Neural crest cell (in vitro differentiated cells): ENCODE measurements around the gene C1orf52. TPM values are rescaled to one million over a fixed set of nuclear protein-coding genes. Genes with fewer than 3 reads are reported as not detected.
"Not testable (repeated sequence)": the region's sequence is repeated elsewhere in the genome, so short reads cannot be mapped to it uniquely, and the experiment has no call there.

ENCODE experiments used
- DNase-seq: peaks from one replicate; pipeline ENCODE4 v3.0.0; 2021; ENCODE audit warnings: low read depth, mixed read lengths, low spot score
- H3K27ac Mint-ChIP-seq: one replicate; pipeline ENCODE4 v1.8.0; 2021; ENCODE audit warnings: mild to moderate bottlenecking, mixed read lengths; ENCODE audit not compliant: unreplicated experiment
- H3K27me3 Mint-ChIP-seq: 2 replicates; pipeline ENCODE4 v1.8.0; 2021; ENCODE audit warnings: low read depth, mild to moderate bottlenecking, mixed read lengths
- H3K36me3 Mint-ChIP-seq: 2 replicates; pipeline ENCODE4 v1.8.0; 2021; ENCODE audit warnings: low read depth, mild to moderate bottlenecking, mixed read lengths
- H3K4me1 Mint-ChIP-seq: 2 replicates; pipeline ENCODE4 v1.8.0; 2021; ENCODE audit warnings: mixed read lengths
- H3K4me3 Mint-ChIP-seq: one replicate; pipeline ENCODE4 v1.8.0; 2021; ENCODE audit warnings: mild to moderate bottlenecking, mixed read lengths
- H3K9me3 Mint-ChIP-seq: 2 replicates; pipeline ENCODE4 v1.8.0; 2021; ENCODE audit warnings: mixed read lengths
- total RNA-seq: library from RNA; stranded (reverse); gene quantifications from 2 replicates; pipeline ENCODE4 v1.2.1, GENCODE V29; 2021
- TF ChIP-seq, protein P1 (sequence below): fragments of 200-600 bp; sonication (generic); conservative IDR thresholded peaks from 2 replicates; pipeline ENCODE4 v1.5.0; 2021; ENCODE audit warnings: antibody characterized with exemption, mild to moderate bottlenecking

C1orf52 gene
- total RNA-seq, 1 donor from 2014 or later: 30.9 TPM

- TF ChIP-seq, protein P1, sequence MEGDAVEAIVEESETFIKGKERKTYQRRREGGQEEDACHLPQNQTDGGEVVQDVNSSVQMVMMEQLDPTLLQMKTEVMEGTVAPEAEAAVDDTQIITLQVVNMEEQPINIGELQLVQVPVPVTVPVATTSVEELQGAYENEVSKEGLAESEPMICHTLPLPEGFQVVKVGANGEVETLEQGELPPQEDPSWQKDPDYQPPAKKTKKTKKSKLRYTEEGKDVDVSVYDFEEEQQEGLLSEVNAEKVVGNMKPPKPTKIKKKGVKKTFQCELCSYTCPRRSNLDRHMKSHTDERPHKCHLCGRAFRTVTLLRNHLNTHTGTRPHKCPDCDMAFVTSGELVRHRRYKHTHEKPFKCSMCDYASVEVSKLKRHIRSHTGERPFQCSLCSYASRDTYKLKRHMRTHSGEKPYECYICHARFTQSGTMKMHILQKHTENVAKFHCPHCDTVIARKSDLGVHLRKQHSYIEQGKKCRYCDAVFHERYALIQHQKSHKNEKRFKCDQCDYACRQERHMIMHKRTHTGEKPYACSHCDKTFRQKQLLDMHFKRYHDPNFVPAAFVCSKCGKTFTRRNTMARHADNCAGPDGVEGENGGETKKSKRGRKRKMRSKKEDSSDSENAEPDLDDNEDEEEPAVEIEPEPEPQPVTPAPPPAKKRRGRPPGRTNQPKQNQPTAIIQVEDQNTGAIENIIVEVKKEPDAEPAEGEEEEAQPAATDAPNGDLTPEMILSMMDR: no peak
- DNase-seq: no peak
- peaks cover 26% of the 10 kb centered on the region for H3K36me3 Mint-ChIP-seq
- peak overlapping the region; percentile 99 for H3K4me3 Mint-ChIP-seq
- peaks cover 5% of the 10 kb centered on the region for H3K9me3 Mint-ChIP-seq
- peak overlapping the region; percentile 2 for H3K27ac Mint-ChIP-seq
- H3K27me3 Mint-ChIP-seq: no peaks in the 10 kb centered on the region
- peaks cover 28% of the 10 kb centered on the region for H3K4me1 Mint-ChIP-seq
Observed at GRCh38 chr1:85259912-85260274, 431 bp upstream of the C1orf52 start.

DNA sequence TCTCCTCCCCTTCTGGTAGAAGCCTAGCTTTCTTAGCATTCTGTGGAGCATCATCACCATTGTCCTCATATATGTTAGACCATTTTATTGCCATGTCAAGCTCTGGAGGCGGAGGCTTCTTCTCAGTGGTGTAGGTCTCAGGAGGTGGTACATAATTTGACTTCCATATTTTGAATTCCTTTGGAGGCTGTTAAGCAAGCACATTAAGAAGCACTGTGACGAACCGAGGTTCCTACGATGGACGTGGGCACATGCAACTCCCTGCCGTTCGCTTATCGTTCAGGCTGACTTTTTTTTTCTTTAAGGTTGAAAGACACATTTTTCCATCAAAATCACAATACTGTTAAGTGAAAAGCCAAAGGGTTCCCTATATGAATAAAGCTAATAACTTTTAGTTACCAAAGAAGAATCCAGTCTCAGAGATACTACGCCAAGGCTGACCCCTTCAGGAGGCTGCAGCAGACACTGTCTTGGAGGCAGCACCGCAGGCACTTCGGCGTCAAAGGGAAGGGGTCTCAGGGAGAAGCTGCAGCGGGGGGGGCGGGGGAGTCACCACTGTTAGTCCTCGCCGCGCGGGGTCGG is 835 bp downstream of the C1orf52 start:
- TF ChIP-seq, protein P1: no peak
- H3K36me3 Mint-ChIP-seq: peaks cover 21% of the 10 kb centered on the region
- H3K4me1 Mint-ChIP-seq: peaks cover 35% of the 10 kb centered on the region
- H3K4me3 Mint-ChIP-seq: peak overlapping the region; percentile 99
- DNase-seq: no peak
- peak overlapping the region; percentile 12 for H3K27ac Mint-ChIP-seq
- H3K27me3 Mint-ChIP-seq: no peaks in the 10 kb centered on the region
- H3K9me3 Mint-ChIP-seq: peaks cover 5% of the 10 kb centered on the region

DNA sequence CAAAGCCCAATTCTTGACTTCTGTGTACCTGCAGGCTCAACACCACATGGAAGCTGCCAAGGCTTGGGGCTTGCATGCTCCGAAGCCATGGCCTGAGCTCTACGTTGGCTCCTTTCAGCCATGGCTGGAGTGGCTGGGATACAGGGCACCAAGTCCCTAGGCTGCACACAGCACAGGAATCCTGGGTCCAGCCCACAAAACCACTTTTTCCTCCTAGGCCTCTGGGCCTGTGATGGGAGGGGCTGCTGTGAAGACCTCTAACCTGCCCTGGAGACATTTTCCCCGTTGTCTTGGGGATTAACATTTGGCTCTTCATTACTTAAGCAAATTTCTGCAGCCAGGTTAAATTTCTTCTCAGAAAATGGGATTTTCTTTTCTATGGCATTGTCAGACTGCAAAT is 10.4 kb downstream of the C1orf52 start:
- not testable (repeated sequence) for DNase-seq, H3K27ac Mint-ChIP-seq, H3K4me1 Mint-ChIP-seq, H3K27me3 Mint-ChIP-seq, H3K9me3 Mint-ChIP-seq, H3K4me3 Mint-ChIP-seq
- H3K36me3 Mint-ChIP-seq: peaks cover 24% of the 10 kb centered on the region

GRCh38 chr1:85245891-85246290 is 13.6 kb downstream of the C1orf52 start:
- Mint-ChIP-seq H3K36me3 (peaks cover 19% of the 10 kb centered on the region), H3K27me3 (no peaks in the 10 kb centered on the region), H3K9me3 (peaks cover 6% of the 10 kb centered on the region), H3K27ac (no peak overlapping the region), H3K4me3 (no peak overlapping the region), H3K4me1 (no peaks in the 10 kb centered on the region)
- TF ChIP-seq, protein P1: no peak
- no peak for DNase-seq

DNA sequence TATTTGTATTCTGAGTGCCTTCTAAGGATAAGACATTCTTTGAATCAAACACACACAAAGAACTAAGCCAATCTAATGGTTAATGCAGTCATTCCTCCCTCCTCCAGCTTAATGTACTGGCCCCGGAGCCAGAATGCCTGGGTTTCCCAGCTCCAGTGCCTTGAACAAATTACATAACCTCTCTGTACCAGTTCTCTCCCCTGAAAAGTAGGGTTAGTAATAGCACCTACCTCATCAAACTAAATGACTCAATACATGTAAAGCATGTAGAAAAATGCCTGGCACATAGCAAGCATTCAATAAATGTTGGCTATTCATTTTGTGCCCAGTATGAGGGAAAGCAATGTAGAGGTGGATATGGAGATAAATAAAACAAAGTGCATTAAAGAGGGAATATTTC is 14.0 kb downstream of the C1orf52 start:
- H3K36me3 Mint-ChIP-seq: peaks cover 16% of the 10 kb centered on the region
- no peak overlapping the region for H3K27ac Mint-ChIP-seq
- TF ChIP-seq, protein P1: no peak
- no peaks in the 10 kb centered on the region for H3K27me3 Mint-ChIP-seq
- peaks cover 6% of the 10 kb centered on the region for H3K9me3 Mint-ChIP-seq
- H3K4me3 Mint-ChIP-seq: no peak overlapping the region
- DNase-seq: no peak
- no peaks in the 10 kb centered on the region for H3K4me1 Mint-ChIP-seq

GRCh38 chr1:85244271-85245061 is 15.0 kb downstream of the C1orf52 start:
- TF ChIP-seq, protein P1: no peak
- Mint-ChIP-seq H3K4me3 (no peak overlapping the region), H3K36me3 (peaks cover 6% of the 10 kb centered on the region), H3K9me3 (peaks cover 2% of the 10 kb centered on the region), H3K4me1 (no peaks in the 10 kb centered on the region), H3K27me3 (no peaks in the 10 kb centered on the region), H3K27ac (peak overlapping the region; percentile 64)
- DNase-seq: no peak
